ENCODE measurements around the gene STON2. TPM values are rescaled to one million over a fixed set of nuclear protein-coding genes. Genes with fewer than 3 reads are reported as not detected.
"Not testable (repeated sequence)": the region's sequence is repeated elsewhere in the genome, so short reads cannot be mapped to it uniquely, and the experiment has no call there.

The STON2 gene, protein sequence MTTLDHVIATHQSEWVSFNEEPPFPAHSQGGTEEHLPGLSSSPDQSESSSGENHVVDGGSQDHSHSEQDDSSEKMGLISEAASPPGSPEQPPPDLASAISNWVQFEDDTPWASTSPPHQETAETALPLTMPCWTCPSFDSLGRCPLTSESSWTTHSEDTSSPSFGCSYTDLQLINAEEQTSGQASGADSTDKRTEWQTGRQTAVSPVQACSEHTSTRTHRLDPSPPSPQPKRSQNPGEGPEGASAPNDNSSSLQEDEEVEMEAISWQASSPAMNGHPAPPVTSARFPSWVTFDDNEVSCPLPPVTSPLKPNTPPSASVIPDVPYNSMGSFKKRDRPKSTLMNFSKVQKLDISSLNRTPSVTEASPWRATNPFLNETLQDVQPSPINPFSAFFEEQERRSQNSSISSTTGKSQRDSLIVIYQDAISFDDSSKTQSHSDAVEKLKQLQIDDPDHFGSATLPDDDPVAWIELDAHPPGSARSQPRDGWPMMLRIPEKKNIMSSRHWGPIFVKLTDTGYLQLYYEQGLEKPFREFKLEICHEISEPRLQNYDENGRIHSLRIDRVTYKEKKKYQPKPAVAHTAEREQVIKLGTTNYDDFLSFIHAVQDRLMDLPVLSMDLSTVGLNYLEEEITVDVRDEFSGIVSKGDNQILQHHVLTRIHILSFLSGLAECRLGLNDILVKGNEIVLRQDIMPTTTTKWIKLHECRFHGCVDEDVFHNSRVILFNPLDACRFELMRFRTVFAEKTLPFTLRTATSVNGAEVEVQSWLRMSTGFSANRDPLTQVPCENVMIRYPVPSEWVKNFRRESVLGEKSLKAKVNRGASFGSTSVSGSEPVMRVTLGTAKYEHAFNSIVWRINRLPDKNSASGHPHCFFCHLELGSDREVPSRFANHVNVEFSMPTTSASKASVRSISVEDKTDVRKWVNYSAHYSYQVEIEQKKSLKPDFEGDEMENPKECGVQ
- polyA plus RNA-seq (ENCODE audit: insufficient read length) = 62.3 TPM
- long read RNA-seq, donor 1, partial matches to known transcripts = 0 of 45 reads
- long read RNA-seq, donor 1, other reads (novel, unspliced or antisense) = 42 of 45 reads
- long read RNA-seq, donor 2, partial matches to known transcripts = 52 of 75 reads
- long read RNA-seq, donor 2, other reads (novel, unspliced or antisense) = 23 of 75 reads
- long read RNA-seq, donor 3, partial matches to known transcripts = 5 of 8 reads
- long read RNA-seq, donor 3, other reads (novel, unspliced or antisense) = 0 of 8 reads
- long read RNA-seq, donor 4 = 0 reads
- long read RNA-seq, donor 5, partial matches to known transcripts = 0 of 25 reads
- long read RNA-seq, donor 5, other reads (novel, unspliced or antisense) = 24 of 25 reads
- long read RNA-seq, donor 6, partial matches to known transcripts = 0 of 14 reads
- long read RNA-seq, donor 6, other reads (novel, unspliced or antisense) = 12 of 14 reads
- long read RNA-seq, donor 7, full-length matches to known transcripts = 3 of 17 reads
- long read RNA-seq, donor 7, partial matches to known transcripts = 0 of 17 reads
- long read RNA-seq, donor 7, other reads (novel, unspliced or antisense) = 14 of 17 reads
- long read RNA-seq, donor 8, partial matches to known transcripts = 14 of 15 reads
- long read RNA-seq, donor 8, other reads (novel, unspliced or antisense) = 0 of 15 reads

DNA sequence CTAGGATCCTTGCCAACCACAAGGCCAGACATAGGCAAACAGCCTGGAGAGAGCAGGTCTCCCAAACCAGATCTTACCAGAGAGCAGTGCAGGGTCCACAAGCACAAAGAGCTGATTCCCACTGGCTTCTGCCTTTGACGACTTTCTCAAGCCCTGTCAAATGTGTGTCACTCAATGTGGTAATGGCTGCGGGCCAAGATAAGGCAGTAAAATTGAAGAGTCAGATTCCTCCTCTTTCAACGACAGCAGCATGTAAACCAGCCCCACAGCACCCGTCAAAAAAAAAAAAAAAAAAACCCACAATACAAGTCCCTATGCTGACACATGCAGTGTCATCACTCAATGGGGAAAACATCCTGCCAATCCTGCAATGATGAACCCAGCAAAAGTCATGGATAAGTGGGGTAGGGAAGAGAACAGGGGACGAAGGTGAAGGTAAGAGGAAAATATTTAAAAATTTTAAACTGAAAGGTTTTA, at the start of gene STON2:
TSS of gene STON2 (minus strand) at position 123 of the 477 bp plus-strand sequence. CDS start 1,942 bp downstream, outside the sequence.
- DNase-seq = no peak

DNA sequence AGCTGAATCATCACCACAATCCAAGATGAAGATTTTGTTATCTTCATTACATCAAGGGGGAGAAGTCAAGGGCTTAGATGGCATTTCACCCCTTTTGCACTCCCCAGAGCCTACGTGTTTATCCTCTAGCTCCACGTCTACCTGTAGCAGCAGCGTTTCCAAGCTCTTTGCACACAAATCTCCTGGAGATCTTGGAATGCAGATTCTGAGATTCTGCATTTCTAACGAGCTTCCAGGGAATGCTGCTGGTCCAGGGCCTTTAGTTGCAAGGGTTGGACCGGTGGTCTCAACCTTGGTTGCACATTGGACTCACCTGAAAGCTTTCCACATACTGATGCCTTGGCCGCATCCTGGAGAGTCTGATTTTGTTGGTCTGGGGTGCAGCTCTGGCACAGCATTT, 49.5 kb upstream of the STON2 start:
- no peak for DNase-seq

DNA sequence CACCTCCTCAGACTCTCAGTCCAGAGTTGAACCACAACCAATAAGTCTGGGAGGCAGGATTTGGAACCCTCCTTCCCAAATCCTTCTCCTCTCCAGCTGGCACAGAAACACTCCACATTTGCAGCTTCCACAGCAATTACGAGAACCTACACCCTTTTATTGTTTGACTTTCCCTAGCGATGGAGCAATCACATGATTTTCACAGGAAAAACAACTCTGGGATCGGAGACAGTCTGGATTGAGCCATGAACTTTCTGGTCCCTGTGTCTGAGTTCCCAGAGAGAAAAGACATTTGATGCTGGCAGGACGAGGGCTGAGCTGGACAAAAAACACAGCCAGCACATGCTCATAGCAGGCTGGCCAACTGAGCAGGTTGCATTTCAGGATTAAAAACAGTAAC, 49.0 kb upstream of the STON2 start:
- no peak for DNase-seq

DNA sequence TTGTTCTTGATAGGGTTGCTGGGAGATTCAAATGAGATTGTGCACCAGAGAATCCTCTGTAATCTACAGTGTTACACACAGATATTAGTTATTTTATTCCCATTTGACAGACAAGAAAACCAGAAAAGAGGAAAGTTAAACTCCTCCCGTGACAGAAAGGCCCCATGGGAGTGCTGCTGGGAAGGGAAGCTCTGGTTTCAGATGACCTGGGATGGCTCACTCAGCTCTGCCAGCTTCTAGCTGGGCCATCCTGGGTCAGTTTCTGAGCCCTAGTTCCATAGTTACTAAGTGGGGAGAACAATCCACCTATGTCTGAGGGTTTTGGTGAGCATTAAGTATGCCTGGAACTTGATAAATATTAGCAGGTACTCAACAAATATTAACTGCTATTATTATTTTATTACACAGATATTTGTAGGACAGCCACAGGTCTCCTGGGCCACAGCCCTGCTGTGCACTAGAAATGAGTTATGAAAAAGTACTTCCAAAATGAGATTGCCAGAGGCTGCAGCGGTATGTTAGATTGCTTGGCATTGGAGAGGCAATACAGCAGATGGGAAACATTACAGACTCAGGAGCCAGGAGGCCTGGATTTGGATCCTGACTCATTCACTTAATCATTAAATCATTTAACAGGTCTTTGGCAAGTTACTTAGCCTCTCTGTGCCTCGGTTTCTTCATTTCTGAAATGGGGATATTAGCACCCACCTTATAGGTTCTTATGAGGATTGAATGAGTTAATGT, 47.1 kb upstream of the STON2 start:
- no peak for DNase-seq

DNA sequence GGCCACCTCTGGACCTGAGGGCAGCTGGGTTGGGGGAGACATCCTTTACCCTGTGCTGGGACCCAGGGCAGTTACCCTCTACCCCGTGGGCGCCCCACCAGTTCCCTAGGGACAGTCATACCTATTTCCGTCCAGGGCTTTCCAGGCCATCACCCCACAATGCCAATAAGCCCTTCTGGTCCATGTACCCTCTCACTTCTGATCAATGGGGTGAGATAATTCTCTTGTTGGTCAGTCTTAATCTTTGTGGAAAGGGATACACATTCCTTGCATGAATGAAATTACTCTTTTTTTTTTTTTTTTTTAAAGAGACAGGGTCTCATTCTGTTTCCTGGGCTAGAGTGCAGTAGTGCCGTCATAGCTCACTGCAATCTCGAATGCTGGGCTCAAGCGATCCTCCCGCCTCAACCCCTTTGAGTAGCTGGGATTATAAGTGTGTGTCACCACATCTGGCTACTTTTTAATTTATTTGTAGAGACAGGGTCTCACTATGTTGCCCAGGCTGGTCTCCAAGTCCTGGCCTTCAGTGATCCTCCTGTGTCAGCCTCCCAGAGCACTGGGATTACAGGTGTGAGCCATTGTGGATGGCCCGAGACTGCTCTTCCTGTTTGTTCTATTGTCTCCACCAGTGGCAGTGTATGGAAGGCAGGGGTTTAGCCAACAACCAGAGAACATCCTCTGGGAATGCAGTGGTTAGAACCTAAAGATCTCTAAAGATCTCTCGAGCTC, 46.3 kb upstream of the STON2 start:
- no peak for DNase-seq

DNA sequence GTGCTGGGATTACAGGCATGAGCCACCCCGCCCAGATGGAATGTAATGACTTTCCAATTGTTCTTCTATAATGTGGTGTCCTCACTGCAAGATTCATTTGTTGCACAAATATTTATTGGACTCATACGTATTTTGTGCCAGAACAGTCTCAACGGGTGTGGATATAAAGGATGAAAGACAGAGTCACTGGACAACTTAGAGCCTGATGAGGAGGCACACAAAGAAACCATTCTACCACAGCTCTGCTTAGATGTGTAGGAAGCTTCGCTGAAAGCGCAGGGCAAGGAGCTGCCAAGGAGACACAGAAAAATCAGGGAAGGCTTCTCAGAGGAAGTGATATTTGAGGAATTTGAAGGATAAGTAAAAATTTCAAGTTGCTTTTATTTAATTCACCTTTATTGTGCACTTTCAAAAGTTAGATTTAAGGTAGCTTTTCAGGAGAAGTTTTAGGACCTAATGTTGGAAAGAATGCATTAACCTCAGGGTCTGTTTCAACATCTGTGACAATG, 41.6 kb upstream of the STON2 start:
- no peak for DNase-seq

DNA sequence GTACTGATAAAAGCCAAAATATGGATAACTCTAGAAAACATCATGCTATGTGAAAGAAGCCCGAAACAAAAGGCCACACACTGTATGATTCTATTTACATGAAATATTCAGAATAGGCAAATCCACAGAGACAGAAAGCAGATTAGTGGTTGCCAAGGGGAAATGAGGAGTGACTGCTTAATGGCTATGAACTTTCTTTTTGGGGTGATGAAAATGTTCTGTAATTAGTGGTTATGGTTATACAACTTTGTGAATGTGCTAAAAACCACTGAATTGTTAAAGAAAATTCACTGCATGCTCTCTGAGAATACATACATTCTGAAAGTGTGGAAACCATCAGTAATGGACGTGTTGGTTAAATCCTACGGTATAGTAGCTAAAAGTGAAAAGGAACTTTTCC, 39.9 kb upstream of the STON2 start:
- no peak for DNase-seq

DNA sequence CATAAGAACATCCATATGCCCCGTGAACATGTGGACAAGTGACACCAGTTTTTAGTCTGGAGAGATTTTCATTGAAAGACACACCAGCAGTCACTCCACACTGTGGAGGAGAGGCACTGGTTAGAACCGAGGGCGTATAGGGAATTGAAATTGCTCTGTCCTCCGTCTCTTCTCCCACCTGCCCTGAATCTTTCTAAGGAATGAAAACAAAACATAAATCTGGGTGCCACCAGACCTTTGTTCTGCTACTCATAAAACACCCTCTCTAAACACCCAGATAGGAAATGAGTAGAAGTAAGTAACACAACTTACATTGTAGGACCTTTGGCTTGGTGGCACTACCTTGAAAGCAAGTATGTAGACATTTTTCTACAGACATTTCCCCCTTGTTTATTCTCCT, 37.1 kb upstream of the STON2 start:
- no peak for DNase-seq

DNA sequence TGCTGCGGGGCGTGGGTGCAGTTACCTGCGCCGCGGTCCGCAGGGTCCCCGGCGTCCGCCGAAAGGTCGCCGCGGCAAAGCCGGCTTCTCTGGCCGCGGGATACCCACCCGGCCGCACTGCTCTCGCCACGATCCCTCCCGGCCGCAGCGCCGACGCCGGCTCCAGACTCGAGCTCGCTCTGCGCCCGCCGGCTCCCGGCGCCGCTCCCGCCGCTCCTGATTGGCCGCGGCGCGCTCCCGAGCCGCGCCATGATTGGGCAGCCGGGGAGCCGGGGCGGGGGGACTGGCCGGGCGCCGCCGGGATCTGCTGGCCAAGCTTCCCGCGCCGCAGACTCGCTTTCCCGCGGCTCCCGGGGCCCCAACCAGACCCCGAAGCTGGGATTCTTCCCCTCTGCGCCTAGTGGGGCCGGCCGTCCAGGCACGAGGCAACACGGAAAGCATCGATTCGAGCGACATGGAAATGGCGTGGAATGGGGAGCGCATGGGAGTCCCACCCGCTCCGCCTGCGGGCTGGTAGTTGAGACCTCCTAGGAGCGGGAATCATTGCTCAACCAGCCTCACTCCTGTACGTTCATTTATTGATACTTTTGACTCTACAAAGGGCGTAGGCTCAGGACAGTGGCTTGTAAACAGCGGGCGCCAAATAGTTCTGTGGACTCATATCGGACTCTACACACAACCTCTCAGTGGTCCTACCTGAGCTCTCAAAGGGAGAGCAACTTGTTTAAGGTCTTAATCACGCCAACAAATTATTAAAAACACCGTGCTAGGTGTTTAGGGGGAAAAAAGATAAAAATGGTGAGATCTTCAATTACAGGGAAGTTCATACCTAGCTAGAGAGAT, 36.4 kb upstream of the STON2 start:
- DNase-seq = peak; percentile 87

DNA sequence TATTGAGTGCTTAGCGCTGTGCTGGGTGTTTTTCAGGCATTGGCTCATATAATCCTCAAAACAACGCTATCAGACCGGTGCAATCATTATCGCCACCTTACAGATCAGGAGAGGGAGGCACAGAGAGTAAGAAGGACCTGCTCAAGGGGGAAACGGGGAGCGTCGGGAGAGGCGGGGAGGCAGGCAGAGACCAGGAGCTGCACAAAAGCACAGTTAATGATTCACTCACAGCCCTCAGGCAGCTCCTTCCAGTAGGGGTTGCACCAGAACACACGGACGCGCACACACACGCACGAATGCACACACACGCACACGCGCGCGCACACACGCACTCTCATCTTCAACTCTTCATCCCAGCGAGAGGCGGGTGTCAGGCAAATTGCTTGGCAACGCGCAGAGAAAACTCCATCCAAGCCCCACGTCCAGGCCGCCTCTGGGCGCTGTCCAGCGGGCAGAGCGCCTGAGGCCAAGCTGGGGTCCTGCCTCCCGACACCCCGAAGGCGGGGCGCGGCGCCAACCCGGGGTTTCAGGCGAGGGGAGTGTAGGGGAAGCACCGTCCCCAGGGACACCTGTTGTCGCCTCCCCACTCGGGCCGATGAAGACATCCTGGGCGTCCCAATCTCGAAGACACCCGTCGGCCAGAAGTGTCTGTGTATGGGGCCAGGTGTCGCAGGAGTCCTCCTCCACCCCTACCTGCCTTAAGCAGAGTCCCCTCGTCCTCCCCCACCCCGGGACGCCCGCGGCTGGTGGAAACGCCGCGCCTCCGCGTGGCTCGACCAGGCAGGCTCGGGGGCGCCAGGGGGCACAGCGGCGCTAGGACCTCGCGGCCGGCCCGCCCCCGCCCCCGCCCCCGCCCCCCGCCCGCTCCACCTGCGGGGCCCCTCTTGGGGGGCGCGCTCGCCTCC, 35.5 kb upstream of the STON2 start:
- DNase-seq = peak; percentile 66

DNA sequence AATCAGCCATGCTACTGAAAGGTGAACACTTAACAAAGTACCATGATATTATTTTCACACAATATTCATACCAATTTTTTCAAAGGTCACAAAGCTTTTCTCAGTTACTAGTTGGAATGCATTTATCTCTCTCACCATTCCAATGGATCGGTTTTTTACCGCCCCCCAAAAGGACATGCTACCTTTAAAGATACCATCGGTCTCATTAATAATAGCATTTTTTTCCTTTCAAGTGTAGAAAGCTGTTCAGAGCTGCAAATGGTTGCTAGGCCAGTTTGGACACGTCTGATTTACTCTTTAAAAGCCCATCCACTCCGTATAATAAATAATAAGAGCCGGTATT, 34.9 kb upstream of the STON2 start:
- no peak for DNase-seq

DNA sequence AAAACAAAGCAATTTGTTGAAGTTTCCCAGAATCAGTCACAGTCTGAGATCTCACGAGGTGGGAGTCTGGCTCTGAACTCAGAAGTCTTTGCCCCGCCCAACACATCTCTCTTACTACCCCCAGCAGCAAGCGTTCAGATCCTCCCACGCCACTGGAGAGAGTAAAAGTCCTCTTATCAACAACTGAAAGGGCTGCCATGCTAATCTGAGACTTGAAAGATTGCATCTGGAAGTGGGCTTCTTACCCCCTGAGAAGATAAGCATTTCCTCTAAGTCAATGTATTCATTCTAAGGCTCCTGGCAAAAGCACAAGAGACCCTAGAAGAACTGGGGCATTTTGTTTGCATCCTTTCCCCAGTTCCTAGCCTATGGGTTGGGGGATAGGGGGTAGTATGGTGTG, 34.1 kb upstream of the STON2 start:
- no peak for DNase-seq

DNA sequence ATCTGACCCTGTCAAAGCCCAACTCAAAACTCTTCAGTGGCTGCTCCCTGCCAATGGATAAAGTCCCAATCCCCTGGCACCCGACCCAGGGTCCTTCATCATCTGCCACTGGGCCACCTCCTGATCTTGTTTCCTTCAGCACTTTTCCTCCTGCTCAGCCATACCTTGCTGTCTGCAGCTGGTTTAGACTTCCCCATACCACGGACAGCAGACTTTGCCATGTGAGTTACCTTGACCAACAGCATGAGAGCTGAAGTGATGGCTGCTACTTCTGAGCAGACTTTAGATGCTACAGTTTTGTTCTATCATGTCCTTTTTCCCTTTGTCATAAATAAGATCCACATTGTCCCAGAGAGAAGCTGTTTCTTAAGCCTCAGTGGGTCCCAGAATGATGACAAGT, 33.3 kb upstream of the STON2 start:
- DNase-seq = no peak

DNA sequence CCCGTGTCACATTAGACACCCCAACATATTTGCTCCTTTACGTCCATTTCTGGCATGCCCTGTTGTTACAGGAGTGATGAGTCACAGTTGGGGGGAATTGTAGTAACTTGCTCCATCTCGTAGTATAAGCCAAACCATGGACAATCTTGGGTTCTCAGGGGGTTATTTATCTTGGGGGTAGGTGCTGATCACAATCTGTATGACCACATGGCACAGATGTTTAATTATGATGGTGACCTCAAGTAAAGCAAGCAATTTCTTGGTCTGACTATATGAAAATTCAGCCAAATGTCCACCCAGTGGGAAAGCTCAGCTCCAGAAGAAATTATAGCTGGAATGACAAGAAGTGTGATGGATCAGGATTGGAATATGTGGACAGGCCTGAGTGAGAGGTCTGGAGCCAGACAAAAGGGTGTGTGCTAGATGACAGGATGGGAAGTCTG, 32.1 kb upstream of the STON2 start:
- no peak for DNase-seq

DNA sequence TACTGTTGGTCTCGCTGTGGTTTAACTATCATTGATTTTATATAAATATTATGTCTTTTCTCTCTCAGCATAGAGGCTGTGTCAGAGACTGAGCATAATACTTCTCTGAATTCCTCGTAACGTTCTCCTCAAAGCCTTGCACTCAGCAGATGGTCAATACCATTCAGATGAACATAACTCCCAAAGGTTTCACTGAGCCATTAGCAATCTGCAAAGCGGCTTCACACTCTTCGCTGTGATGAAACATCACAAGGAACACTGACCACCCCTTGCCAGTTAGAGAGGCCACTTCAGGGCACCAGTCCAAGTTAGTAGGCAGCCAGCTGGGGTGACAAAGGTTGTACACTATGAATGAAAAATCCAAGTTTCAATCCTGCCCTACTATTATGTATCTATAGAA, 30.1 kb upstream of the STON2 start:
- DNase-seq = no peak

DNA sequence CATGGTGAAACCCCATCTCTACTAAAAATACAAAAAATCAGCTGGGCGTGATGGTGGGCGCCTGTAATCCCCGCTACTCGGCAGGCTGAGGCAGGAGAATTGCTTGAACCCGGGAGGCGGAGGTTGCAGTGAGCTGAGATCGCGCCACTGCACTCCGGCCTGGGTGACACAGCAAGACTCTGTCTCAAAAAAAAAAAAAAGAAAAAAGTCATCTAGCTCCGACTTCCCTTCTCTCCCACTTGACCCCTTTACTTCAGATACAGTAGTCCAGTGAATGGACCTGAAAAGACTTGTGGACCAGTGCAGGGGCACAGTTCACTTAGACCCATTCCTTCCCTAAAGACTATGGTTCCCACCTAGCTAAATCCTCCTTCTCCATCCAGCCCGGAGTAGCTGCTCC, 29.6 kb upstream of the STON2 start:
- DNase-seq = not testable (repeated sequence)

DNA sequence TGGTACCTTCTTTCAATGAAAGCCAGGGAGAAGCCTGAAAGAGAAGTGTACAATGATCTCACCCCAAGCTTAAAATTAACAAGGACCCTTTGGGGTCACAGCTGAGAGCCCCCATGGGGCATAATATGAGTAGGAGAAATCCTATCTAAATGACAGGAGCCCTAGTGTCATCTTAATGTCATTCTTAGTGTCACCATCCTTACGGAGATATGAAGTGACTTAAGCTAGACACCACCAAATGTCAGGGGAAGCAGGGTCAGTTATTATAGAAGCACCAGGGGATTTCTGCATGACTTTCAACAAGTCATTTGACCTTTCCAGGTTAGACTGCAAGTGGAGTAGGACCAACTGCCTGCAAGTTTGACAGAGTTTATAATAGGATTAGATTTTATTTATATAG, 28.9 kb upstream of the STON2 start:
- DNase-seq = no peak
